Activated naive CD8-positive, alpha-beta T cell treated with anti-CD3 and anti-CD28 coated beads, Interleukin-2, amount 50 U/mL, for 16 hours (primary cell): ENCODE measurements around the gene ENPP7.
"Not testable (repeated sequence)": the region's sequence is repeated elsewhere in the genome, so short reads cannot be mapped to it uniquely, and the experiment has no call there.

Source experiments
- DNase-seq: peaks from one replicate; pipeline ENCODE4 v3.0.0-alpha.2; 2020; ENCODE audit warnings: low read depth, low spot score

The ENPP7 gene

DNA sequence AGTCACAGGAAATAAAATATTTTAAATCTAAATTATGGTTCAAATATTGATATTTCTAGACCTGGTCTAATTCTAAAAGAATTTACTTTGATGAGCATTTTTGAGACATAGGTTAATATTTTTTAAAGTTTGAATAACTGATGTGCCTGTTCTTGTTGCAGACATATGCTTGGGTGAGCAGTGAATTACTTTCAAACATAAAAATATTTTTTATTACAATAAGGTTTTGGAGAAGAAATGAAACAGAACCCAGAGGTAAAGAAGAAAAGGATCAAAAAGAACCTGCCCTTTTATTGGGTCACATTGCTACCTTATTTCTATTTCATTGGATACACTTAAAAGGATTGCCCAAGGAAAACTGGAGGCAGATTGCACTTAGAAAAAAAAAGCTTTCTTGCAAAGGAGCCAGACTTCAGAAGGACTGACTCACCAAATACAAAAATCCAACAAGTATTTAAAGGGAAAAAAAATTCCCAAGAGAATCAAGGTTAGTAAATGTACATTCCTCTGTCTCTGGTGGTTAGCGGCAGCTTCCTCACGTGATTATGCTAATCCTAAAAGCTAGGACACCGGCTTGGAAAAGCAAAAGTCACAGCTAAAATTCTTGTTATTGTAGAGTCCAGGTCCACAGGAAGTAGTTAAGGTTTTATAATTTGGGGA, 18.5 kb downstream of the ENPP7 start:
- no peak for DNase-seq

DNA sequence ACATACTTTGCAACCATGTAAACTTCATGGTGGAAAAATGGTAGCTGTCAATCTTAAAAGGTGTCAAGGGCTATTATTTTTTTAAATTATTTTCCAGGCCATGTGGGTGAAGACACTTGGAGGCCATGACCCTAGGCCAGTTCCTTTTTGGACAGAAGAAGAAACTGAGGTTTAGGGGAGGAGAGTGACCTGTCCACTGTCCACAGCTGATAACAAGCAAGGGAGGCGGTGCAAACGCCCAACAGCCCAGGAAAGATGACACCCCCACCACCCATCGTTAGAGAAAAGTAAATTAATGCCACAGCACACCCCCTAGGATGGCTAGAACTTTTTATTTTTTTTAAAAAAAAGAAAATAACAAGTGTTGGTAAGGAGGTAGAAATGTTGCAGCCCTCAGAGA, 19.2 kb downstream of the ENPP7 start:
- no peak for DNase-seq

DNA sequence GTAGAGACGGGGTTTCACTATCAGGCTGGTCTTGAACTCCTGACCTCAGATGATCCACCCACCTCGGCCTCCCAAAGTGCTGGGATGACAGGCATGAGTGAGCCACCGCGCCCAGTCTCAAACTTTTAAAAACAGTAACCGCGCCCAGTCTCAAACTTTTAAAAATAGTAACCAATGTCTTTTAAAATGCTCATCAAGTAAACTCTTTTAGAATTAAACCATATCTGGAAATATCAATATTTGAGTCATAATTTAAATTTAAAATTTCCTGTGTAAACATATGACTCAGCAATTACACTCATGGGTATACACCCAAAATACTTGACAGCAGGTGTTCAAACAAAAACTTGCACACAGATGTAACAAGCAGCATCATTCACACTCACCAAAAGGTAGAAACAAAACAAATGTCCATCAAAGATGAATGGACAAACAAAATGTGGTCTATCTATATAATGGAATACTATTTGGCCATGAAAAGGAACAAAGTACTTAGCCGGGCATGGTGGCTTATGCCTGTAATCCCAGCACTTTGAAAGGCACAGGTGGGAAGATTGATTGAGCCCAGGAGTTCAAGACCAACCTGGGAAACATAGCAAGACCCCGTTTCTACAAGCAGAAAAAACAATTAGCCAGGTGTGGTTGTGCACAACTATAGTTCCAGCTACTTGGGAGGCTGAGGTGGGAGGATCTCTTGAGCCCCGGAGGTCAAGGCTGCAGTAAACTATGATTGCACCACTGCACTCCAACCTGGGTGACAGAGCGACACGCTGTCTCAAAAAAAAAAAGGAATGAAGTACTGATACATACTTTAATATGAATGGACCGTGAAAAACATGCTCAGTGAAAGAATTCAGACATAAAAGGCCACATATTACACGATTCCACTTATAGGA, 20.2 kb downstream of the ENPP7 start:
- no peak for DNase-seq

DNA sequence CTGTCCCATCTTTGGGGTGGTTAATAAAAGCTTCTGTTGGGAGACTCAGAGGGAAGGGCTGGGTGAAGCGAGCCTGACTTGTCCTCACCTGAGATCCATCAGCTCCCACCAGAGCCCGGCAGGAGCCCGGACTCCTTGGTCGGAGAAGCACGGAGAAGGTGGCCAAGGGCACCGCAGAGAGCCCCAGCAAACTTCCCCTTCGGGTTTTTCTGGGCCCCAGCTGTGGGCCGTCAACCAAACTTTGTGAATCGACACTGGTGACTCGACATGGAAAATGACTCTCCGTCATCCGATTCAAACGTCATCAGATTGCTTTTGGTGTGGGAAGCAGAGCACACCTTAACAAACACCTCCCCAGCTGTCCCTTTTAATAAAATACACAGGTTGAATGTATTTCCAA, 21.4 kb downstream of the ENPP7 start:
- no peak for DNase-seq

DNA sequence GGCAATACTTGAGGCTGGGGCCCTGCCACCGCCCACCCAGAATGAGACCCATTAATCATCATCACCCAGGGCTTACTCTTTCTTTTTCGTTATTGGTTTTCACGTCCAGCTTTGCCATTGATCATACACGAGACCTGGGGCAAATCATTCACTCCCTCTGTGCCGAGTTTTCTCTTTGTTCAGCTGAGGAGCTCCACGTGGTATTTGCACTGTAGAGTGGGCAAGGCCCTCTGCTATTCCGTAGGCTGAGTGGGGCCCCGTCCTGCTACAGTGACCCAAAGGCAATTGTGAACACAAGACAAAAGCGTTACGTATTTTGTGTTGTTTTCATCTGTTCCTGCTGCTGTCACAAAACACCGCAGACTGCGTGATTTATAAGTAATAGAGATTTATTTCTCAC, 23.6 kb downstream of the ENPP7 start:
- DNase-seq: no peak

DNA sequence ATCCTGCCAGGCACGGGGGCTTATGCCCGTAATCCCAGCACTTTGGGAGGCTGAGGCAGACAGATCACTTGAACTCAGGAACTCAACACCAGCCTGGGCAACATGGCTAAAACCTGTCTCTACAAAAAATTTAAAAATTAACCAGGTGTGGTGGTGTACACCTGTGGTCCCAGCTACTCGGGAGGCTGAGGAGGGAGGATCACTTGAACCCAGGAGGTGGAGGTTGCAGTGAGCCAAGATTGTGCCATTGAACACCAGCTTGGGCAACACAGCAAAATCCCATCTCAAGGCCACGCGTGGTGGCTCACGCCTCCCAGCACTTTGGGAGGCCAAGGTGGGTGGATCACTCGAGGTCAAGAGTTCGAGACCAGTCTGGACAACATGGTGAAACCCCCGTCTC, 24.2 kb downstream of the ENPP7 start:
- DNase-seq: not testable (repeated sequence)

DNA sequence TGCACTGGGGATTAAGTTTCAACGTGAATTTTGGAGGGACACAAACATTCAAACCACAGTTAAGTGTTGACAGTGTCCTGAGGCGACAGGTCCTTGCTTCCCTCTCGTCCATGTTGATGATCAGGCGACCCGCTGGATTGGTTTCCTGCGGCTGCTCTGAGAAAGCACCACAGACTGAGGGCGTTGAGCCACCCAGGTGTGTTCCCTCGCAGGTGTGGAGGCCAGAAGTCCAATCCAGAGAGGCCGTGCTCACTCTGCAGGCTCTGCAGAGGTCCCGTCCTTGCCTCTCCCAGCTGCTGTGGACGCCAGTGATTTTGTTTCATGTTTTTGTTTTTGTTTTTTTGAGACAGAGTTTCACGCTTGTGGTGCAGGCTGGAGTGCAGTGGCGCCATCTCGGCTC, 24.8 kb downstream of the ENPP7 start:
- no peak for DNase-seq

DNA sequence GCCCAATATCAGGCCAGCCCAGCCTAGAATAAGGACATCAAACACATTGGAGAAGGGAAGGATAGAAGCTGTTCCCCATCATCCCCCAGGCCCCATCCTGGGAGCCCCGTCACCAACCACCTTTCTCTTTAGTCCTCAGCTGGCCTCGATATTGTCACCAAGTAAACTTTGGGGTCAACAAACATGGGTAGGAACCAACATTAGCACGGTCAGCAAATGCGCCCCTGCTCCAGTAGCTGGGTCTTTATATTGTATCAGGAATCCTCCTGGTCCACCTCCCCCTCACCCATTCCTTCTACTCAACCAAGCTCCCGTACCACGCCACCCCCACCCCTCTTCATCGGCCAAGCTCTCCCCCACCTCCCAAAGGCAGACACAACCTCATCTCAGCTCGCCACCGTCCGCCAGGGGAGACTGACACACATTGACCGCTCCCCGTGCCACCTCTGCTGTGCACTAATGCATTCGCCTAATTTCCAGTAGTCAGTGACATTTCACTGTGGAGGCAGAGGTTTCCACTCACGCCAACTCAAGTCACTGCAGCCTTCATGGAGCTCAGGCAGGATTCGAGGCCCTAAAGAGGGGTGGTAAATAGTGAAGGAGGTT, 26.5 kb downstream of the ENPP7 start:
- DNase-seq: no peak

DNA sequence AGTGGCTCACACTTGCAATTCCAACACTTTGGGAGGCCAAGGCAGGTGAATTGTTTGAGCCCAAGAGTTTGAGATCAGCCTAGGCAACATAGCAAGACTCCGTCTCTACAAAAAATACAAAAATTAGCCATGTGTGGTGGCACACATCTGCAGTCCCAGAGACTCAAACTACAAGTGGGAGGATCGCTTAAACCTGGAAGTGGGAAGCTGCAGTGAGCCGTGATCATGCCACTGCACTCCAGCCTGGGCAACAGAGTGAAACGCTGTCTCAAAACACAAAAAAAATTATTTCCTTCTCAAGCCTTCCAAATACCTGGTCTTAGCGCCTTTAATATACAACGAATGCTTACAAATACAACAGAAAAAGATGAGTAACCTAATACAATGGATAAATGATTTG, 27.5 kb downstream of the ENPP7 start:
- no peak for DNase-seq

DNA sequence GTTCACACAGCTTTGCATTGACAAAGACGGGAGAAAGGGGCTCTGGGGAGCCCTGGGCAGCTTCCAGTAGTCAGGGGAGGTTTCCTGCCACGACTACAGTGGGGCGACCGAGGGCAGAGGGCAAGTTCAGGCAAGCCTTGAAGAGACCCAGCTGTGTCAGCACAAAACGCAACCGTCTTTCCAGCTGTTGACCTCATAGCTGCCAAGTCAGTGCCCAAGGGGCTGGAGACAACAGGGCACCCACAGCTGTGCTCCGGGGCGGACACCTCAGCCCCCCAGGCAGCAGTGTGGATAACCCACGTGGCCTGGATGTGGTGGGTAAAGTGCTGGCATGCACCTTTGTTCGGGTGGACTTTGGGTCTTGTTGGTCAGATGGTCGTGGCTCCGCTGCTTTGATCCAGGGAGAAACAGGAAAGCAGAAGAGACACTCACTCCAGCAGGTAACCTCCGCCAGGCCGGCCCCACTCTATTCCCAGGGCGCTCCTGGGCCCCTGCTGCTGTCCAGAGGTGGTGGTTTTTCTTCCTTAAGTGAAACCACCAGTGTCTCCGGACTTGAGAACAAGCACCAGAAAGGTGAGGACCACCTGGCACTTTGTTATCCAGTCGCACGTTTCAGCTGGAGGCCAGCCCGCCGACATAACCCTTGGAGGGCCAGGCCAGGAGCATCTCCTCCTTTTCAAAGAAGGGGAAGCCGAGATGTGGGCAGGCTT, 29.6 kb downstream of the ENPP7 start:
- DNase-seq: no peak

DNA sequence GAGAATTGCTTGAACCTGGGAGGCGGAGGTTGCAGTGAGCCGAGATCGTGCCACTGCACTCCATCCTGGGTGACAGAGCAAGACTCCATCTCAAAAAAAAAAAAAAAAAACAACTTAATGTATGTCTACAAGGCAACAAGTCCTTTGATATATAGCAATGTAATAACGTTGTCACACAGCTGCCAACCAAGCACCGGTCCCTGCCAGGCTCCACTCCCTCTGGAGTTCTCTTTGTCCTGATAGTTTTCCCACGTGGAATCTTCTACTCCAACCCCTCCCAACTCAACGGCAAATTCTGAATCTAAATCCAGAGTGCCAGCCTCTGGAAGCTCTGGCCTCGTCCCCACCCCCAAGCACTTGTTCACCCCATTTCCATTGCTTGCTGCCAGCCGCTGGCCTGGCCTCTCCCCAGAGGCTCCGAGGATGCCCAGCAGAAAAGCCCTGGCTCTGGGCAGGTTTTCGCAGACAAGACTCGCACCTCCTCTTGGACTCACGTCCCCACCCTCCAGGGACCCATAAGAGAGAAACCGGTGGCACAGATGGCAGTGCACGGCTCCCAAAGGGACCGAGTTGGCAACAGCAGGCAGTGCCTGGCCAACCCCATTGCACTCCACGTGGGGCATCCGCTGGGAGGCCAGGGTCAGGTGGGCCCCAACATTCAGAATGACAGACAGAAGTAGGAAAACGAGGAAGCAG, 31.3 kb downstream of the ENPP7 start:
- DNase-seq: no peak

DNA sequence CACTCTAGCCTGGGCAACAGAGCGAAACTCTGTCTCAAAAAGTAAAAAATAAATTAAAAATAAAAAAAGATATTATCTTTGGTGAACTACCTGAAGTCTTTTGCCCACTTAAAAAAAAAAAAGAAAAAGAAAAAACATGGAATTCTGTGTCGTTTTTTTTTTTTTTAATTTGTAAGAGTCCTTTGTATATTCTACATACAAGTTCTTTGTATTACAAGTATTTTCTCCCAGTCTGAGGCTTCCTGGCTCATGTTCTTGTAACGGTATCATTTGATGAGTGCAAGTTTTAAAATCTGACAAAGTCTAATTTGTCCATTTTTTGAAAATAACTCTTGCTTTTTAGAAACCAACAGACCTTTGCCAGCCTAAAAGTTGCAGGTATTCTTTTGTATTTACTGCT, 35.0 kb downstream of the ENPP7 start:
- DNase-seq: no peak

DNA sequence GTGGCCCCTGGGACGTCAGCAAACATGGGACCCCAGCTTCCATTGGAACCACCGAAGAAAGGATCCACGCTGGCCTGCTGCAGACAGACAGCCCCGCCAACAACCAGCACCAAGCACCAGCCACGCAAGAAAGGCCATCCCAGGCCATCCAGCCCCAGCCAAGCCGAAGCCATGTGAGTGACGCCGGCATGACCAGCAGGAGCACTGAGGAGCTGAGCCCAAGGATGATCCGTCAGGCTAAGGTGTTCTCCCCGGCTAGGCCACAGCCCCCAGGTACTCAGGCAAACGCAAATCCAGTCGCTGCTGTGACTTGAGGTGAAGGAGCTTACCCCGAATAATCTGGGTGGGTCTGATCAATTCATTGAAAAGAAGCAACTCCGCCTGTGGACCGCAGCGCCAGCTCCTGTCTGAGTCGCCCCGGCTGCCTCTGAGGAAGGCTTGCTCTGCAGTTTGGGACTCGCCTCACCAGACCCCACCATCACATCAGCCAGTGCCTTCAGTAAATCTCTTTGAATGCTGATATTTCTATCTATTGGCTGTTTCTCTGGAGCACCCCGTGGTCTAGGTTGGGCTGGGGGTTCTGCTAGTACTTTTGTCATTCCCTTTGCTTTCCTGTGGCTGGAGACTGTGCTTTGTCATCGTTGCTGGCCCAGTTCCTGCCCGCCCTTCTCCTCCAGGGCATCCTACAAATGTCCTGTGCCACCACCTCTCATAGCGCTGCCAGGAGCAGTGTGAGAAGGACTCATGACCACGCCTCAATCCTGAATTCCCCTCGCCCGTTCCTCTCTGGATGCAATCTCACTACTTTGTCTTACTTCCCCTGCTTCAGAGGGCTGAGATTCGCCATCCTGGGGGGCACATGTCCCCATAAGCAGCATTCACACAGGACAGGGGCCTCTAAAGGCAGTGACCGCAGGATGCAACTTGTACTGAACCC, 39.1 kb downstream of the ENPP7 start:
- DNase-seq: no peak

DNA sequence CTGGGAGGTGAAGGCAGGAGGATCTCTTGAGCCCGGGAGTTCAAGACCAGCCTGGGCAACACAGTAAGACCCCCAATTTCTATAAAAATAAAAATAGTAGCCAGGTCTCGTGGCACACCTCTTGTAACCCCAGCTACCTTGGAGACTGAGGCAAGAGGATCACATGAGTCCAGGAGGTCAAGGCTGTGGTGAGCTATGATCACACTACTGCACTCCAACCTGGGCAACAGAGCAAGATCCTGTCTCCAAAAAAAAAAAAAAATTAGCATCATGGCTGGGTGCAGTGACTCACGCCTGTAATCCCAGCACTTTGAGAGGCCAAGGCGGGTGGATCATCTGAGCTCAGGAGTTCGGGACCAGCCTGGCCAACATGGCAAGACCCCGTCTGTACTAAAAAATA, 40.5 kb downstream of the ENPP7 start:
- DNase-seq: no peak

DNA sequence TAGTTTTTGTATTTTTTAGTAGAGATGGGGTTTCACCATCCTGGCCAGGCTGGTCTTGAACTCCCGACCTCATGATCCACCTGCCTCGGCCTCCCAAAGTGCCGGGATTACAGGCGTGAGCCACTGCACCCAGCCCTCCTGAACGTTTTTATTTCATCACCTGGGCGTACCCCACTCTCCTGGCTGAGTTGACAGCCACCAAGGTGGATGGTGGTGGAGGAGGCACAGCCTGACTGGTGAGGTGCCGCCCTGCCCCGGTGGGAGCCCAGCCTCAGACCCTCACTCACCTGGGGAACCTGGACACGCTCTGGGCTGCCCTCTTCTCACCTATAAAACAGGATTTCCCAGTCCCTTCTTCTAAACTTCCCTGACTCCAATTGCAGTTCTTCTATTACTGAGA, 42.0 kb downstream of the ENPP7 start:
- not testable (repeated sequence) for DNase-seq

DNA sequence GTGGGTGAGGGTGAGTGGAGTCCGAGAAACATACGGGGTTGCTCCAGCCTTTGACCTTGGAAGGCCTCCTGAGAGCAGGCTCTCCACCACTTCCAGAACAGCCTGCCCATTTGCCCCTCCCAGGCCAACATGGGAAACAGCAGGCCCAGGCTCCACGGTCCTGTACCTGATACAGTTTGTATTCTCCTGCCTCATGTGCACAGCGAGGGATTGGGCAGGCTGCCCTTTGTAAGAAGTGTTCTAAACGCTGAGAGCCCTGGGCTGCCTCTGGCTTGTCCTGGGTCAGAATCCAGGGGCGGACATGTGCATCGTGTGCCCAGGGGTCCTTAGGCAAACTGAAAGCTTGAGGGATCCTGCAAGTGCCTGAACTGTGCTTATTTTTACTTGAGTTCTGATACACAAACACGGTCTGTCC, 43.8 kb downstream of the ENPP7 start:
- no peak for DNase-seq

DNA sequence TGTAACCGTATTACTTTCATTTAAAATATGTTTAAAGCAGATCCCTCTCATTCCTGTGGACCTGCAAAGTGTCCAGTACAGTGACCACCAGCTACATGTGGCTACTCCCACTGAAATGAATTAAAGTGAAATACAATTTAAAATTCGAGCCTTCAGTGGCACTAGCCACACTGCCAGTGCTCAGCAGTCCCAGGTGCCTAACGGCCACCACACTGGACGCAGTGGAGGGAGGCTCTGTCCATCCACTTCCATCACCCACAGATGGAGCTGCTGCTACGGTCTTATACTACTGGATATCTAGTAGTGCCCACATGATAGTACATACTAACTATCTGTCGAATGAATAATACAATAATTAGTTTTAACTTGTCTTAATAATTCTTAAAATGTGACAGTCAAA, 44.9 kb downstream of the ENPP7 start:
- DNase-seq: no peak

DNA sequence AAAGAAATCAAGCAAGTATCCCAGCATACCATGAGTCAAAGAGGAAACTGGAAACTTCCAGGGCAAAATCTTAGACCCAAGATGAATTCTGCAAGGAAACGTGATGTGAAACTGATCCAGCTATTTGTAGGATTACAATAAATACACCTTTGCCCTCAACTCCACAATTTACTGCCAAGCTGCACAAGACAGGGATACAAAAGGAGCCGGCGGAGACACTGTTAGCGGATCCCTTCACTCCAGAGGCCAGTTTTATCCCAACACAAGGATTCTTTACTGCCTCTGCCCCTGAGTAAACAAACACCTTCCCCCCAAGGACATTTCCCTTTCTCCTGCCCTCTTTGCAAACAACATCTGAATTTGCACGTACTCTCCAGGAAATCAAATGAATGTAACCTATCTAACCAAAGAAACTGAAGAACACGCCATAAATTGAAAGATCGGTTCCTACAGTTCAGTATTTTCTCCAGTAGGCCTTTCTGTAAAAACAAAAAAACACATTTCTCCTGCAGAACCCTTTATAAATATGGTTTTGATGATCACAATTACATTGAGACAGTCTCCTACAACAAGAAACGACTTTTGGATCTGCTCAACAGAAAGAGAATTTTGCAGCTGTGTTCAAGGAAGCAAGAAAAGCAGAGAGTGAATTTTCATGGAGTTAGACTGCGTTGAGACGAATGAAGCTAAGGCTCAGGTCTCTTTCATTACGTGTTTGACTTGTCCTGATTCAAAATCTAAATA, 45.8 kb downstream of the ENPP7 start:
- no peak for DNase-seq

DNA sequence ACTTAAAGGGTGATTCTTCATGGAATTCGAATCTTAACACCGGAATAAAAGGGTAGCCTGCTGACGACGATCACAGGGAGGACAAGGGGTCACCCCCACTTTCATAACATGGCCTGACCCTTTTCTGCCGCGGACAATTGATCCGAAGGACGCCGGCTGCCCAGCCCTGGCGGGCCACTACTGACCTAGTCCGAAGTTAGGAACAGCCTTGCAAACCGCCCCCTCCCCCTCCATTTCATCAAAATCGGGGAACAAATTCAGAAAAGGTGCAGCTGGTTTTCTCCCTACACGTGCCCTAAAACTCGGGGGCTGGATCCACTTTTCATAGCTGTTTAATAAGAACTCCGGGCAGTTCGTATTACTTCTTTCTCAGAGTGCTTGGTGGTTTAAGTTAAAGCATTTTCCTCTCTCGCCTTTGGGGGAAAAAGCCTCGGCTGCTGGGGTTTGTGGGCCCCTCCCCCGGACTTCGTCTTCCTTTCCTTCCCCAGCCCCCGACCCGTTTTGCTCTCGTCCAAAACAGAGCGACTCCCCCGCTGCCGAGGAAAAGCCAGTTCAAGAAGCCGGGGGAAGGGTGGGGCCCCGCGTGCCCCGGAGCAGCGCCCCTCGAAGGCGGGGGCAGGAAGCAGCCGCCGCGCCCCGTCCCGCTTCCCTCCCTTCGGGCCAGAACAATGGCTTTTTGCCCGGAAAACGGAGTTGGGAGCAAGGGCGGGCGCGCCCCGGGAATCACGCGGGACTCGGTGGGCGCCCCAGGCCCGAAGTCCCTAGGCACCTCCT, 46.6 kb downstream of the ENPP7 start:
- no peak for DNase-seq
